Activated naive CD4-positive, alpha-beta T cell treated with anti-CD3 and anti-CD28 coated beads, Interleukin-2, amount 50 U/mL, for 24 hours (primary cell): ENCODE data around the gene RPLP1.

Source experiments
- H3K27ac Mint-ChIP-seq: one replicate; pipeline ENCODE4 v1.8.0; 2021; ENCODE audit warnings: mild to moderate bottlenecking, mixed read lengths
- H3K27me3 Mint-ChIP-seq: one replicate; pipeline ENCODE4 v1.8.0; 2021; ENCODE audit warnings: mixed read lengths
- H3K36me3 Mint-ChIP-seq: one replicate; pipeline ENCODE4 v1.8.0; 2021; ENCODE audit warnings: mixed read lengths
- H3K4me1 Mint-ChIP-seq: one replicate; pipeline ENCODE4 v1.8.0; 2021; ENCODE audit warnings: mixed read lengths
- H3K4me3 Mint-ChIP-seq: one replicate; pipeline ENCODE4 v1.8.0; 2021; ENCODE audit warnings: mild to moderate bottlenecking, mixed read lengths
- H3K9me3 Mint-ChIP-seq: one replicate; pipeline ENCODE4 v1.8.0; 2021; ENCODE audit warnings: mixed read lengths

Gene RPLP1

GRCh38 chr15:69452692-69453521 lies at the start of gene RPLP1:
RPLP1 (plus strand) TSS chr15:69452818; CDS start chr15:69452949, 131 bp downstream.
- Mint-ChIP-seq H3K27me3 (no peaks in the 10 kb centered on the region), H3K4me3 (peak within 1 kb of the TSS; percentile 99), H3K27ac (peak within 1 kb of the TSS; percentile 99), H3K9me3 (no peaks in the 10 kb centered on the region), H3K4me1 (peaks cover 38% of the 10 kb centered on the region), H3K36me3 (peaks cover 30% of the 10 kb centered on the region)

GRCh38 chr15:69403594-69403993 lies 49.0 kb upstream of the RPLP1 start:
- Mint-ChIP-seq H3K27me3 (peaks cover 4% of the 10 kb centered on the region), H3K4me3 (no peak overlapping the region), H3K4me1 (peaks cover 8% of the 10 kb centered on the region), H3K9me3 (no peaks in the 10 kb centered on the region), H3K36me3 (no peaks in the 10 kb centered on the region), H3K27ac (no peak overlapping the region)

- Mint-ChIP-seq H3K4me1 (peaks cover 8% of the 10 kb centered on the region), H3K9me3 (no peaks in the 10 kb centered on the region), H3K36me3 (no peaks in the 10 kb centered on the region), H3K27ac (no peak overlapping the region), H3K27me3 (peaks cover 4% of the 10 kb centered on the region), H3K4me3 (no peak overlapping the region)
Observed at GRCh38 chr15:69405110-69405509, 47.5 kb upstream of the RPLP1 start.

- no peaks in the 10 kb centered on the region for H3K36me3 Mint-ChIP-seq
- H3K4me1 Mint-ChIP-seq: no peaks in the 10 kb centered on the region
- peaks cover 4% of the 10 kb centered on the region for H3K27me3 Mint-ChIP-seq
- H3K4me3 Mint-ChIP-seq: no peak overlapping the region
- H3K9me3 Mint-ChIP-seq: no peaks in the 10 kb centered on the region
- H3K27ac Mint-ChIP-seq: no peak overlapping the region
Observed at GRCh38 chr15:69407719-69408400, 44.8 kb upstream of the RPLP1 start.

- Mint-ChIP-seq H3K9me3 (no peaks in the 10 kb centered on the region), H3K36me3 (no peaks in the 10 kb centered on the region), H3K4me1 (peaks cover 6% of the 10 kb centered on the region), H3K27ac (no peak overlapping the region), H3K4me3 (no peak overlapping the region), H3K27me3 (no peaks in the 10 kb centered on the region)
Observed at GRCh38 chr15:69408841-69409240, 43.8 kb upstream of the RPLP1 start.

- H3K27me3 Mint-ChIP-seq: peaks cover 3% of the 10 kb centered on the region
- no peaks in the 10 kb centered on the region for H3K36me3 Mint-ChIP-seq
- H3K9me3 Mint-ChIP-seq: no peaks in the 10 kb centered on the region
- H3K4me3 Mint-ChIP-seq: no peak overlapping the region
- peaks cover 14% of the 10 kb centered on the region for H3K4me1 Mint-ChIP-seq
- H3K27ac Mint-ChIP-seq: no peak overlapping the region
Observed at GRCh38 chr15:69410248-69410874, 42.3 kb upstream of the RPLP1 start.

- no peaks in the 10 kb centered on the region for H3K9me3 Mint-ChIP-seq
- H3K27me3 Mint-ChIP-seq: peaks cover 5% of the 10 kb centered on the region
- no peak overlapping the region for H3K27ac Mint-ChIP-seq
- no peaks in the 10 kb centered on the region for H3K36me3 Mint-ChIP-seq
- H3K4me3 Mint-ChIP-seq: no peak overlapping the region
- H3K4me1 Mint-ChIP-seq: peaks cover 14% of the 10 kb centered on the region
Observed at GRCh38 chr15:69412274-69412673, 40.3 kb upstream of the RPLP1 start.

- no peak overlapping the region for H3K27ac Mint-ChIP-seq
- peaks cover 14% of the 10 kb centered on the region for H3K4me1 Mint-ChIP-seq
Observed at GRCh38 chr15:69412701-69413100, 39.9 kb upstream of the RPLP1 start.

GRCh38 chr15:69413822-69414700 lies 38.6 kb upstream of the RPLP1 start, which contains the start of gene KIF23:
KIF23 (plus strand) TSS chr15:69414349; CDS start chr15:69414466, 117 bp downstream.
- Mint-ChIP-seq H3K36me3 (no peaks in the 10 kb centered on the region), H3K9me3 (no peaks in the 10 kb centered on the region), H3K4me3 (peak within 1 kb of the TSS; percentile 90), H3K27ac (peak within 1 kb of the TSS; percentile 70), H3K27me3 (peaks cover 5% of the 10 kb centered on the region), H3K4me1 (peaks cover 14% of the 10 kb centered on the region)

More at GRCh38 chr15:69412701-69413100, 39.9 kb upstream of the RPLP1 start:
- Mint-ChIP-seq H3K9me3 (no peaks in the 10 kb centered on the region), H3K36me3 (no peaks in the 10 kb centered on the region), H3K4me3 (no peak overlapping the region), H3K27me3 (peaks cover 5% of the 10 kb centered on the region)

GRCh38 chr15:69414701-69415167 lies 37.9 kb upstream of the RPLP1 start:
- Mint-ChIP-seq H3K36me3 (no peaks in the 10 kb centered on the region), H3K9me3 (no peaks in the 10 kb centered on the region), H3K27me3 (peaks cover 7% of the 10 kb centered on the region), H3K4me1 (peaks cover 14% of the 10 kb centered on the region), H3K4me3 (peak overlapping the region; percentile 72), H3K27ac (no peak overlapping the region)

GRCh38 chr15:69415381-69415780 lies 37.2 kb upstream of the RPLP1 start:
- Mint-ChIP-seq H3K36me3 (no peaks in the 10 kb centered on the region), H3K4me1 (peaks cover 14% of the 10 kb centered on the region), H3K27me3 (peaks cover 7% of the 10 kb centered on the region), H3K27ac (no peak overlapping the region), H3K9me3 (no peaks in the 10 kb centered on the region), H3K4me3 (peak overlapping the region; percentile 44)

GRCh38 chr15:69417581-69417980 lies 35.0 kb upstream of the RPLP1 start:
- peaks cover 7% of the 10 kb centered on the region for H3K27me3 Mint-ChIP-seq
- no peaks in the 10 kb centered on the region for H3K36me3 Mint-ChIP-seq
- H3K4me1 Mint-ChIP-seq: peaks cover 14% of the 10 kb centered on the region
- H3K4me3 Mint-ChIP-seq: no peak overlapping the region
- H3K9me3 Mint-ChIP-seq: no peaks in the 10 kb centered on the region
- H3K27ac Mint-ChIP-seq: no peak overlapping the region

GRCh38 chr15:69421498-69421897 lies 31.1 kb upstream of the RPLP1 start:
- no peak overlapping the region for H3K27ac Mint-ChIP-seq
- no peaks in the 10 kb centered on the region for H3K36me3 Mint-ChIP-seq
- no peaks in the 10 kb centered on the region for H3K4me1 Mint-ChIP-seq
- H3K4me3 Mint-ChIP-seq: no peak overlapping the region
- peaks cover 2% of the 10 kb centered on the region for H3K27me3 Mint-ChIP-seq
- H3K9me3 Mint-ChIP-seq: no peaks in the 10 kb centered on the region

- H3K36me3 Mint-ChIP-seq: no peaks in the 10 kb centered on the region
Observed at GRCh38 chr15:69422336-69422895, 30.2 kb upstream of the RPLP1 start.

GRCh38 chr15:69424001-69424400 lies 28.6 kb upstream of the RPLP1 start:
- Mint-ChIP-seq H3K27ac (no peak overlapping the region), H3K4me3 (no peak overlapping the region), H3K27me3 (peaks cover 2% of the 10 kb centered on the region), H3K4me1 (no peaks in the 10 kb centered on the region), H3K9me3 (no peaks in the 10 kb centered on the region), H3K36me3 (no peaks in the 10 kb centered on the region)

More at GRCh38 chr15:69422336-69422895, 30.2 kb upstream of the RPLP1 start:
- no peaks in the 10 kb centered on the region for H3K4me1 Mint-ChIP-seq
- no peaks in the 10 kb centered on the region for H3K9me3 Mint-ChIP-seq
- H3K27ac Mint-ChIP-seq: no peak overlapping the region
- no peak overlapping the region for H3K4me3 Mint-ChIP-seq
- peaks cover 2% of the 10 kb centered on the region for H3K27me3 Mint-ChIP-seq
